Esophagus muscularis mucosa (tissue), 3 donors: ENCODE data around the gene NKAIN2.

ENCODE experiments used
- CTCF ChIP-seq, 3 experiments: fragments of 200-600 bp in 2 of 3; fragments of 450-650 bp in 1 of 3; sonication (generic) in 2 of 3; IDR thresholded peaks; one replicate each; pipeline ENCODE4 v1.5.1; 2017 to 2019; ENCODE audit warnings: antibody characterized with exemption in 3 of 3, mild to moderate bottlenecking in 2 of 3, moderate library complexity in 1 of 3
- POLR2AphosphoS5 ChIP-seq, 2 donors: sonication (generic); formaldehyde crosslinking; IDR thresholded peaks; one replicate each; pipeline ENCODE4 v1.6.1; 2017; ENCODE audit warnings: antibody characterized with exemption in 2 of 2

GRCh38 chr6:124714728-124715127 lies 911.1 kb downstream of the NKAIN2 start:
- TF ChIP-seq POLR2AphosphoS5 (IDR thresholded peaks at IDR 0.05) (no peak), CTCF (IDR thresholded peaks at IDR 0.05) (no peak)
